Activated CD8-positive, alpha-beta T cell treated with anti-CD3 and anti-CD28 coated beads for 36 hours (primary cell): Measurements from ENCODE around the gene OR8B8. TPM values are rescaled to one million over a fixed set of nuclear protein-coding genes. Genes with fewer than 3 reads are reported as not detected.

Experiments
- ATAC-seq: fragments of 200-7000 bp; cut with Tn5 transposase; one replicate; pipeline ENCODE4 v1.10.0; 2021; ENCODE audit warnings: mild to moderate bottlenecking, moderate library complexity
- CTCF ChIA-PET: fragments of 350-600 bp; sonication (Branson Sonifier 250); formaldehyde crosslinking; loops from one replicate; lab custom pipeline; 2021; ENCODE audit warnings: antibody characterized with exemption; lab: Charles Lee
- POLR2A ChIA-PET: fragments of 350-600 bp; sonication (Branson Sonifier 250); formaldehyde crosslinking; loops from one replicate; lab custom pipeline; 2021; ENCODE audit warnings: antibody characterized with exemption; lab: Charles Lee
- DNase-seq: peaks from one replicate; pipeline ENCODE4 v3.0.0-alpha.2; 2020
- H3K27ac Mint-ChIP-seq: one replicate; pipeline ENCODE4 v1.8.0; 2021; ENCODE audit warnings: mild to moderate bottlenecking, mixed read lengths
- H3K27me3 Mint-ChIP-seq: one replicate; pipeline ENCODE4 v1.8.0; 2021; ENCODE audit warnings: mixed read lengths
- H3K36me3 Mint-ChIP-seq: one replicate; pipeline ENCODE4 v1.8.0; 2021; ENCODE audit warnings: low read depth, mixed read lengths
- H3K4me1 Mint-ChIP-seq: one replicate; pipeline ENCODE4 v1.8.0; 2021; ENCODE audit warnings: low read depth, mixed read lengths
- H3K4me3 Mint-ChIP-seq: one replicate; pipeline ENCODE4 v1.8.0; 2021; ENCODE audit warnings: mild to moderate bottlenecking, moderate library complexity, mixed read lengths
- H3K9me3 Mint-ChIP-seq: one replicate; pipeline ENCODE4 v1.8.0; 2021; ENCODE audit warnings: mixed read lengths
- intact Hi-C: fragments of 100-400 bp; cut with micrococcal nuclease; formaldehyde crosslinking; loops from one replicate; pipeline ENCODE4 v1.10.0; 2022
- total RNA-seq, 2 experiments: library from RNA; stranded (reverse); gene quantifications; one replicate each; pipeline ENCODE4 v1.2.3, GENCODE V29; 2021
- TF ChIP-seq, protein P1 (sequence below): fragments of 200-600 bp; IDR thresholded peaks from one replicate; pipeline ENCODE4 v1.8.0; 2022; ENCODE audit warnings: antibody characterized with exemption, mild to moderate bottlenecking

Gene OR8B8
- total RNA-seq, 2 experiments from 2014 or later, result not detected

DNA sequence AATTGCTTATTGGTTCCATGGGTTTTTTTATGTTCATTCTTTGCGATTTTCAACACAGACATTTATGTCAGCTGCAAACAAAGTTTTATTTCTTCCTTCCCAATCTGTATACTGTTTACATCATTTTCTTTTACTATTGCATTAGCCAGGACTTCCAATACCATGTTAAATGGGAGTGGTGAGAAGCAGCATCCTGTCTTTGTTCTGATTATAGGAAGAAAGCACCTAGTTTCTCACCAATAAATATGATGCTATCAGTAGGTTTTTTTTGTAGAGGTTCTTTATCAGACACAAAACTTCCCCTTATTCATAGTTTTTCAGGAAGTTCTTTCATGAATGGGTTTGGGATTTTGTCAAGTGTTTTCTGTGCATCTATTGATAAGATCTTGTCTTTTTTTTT, 28.0 kb upstream of the OR8B8 start:
- TF ChIP-seq, protein P1, sequence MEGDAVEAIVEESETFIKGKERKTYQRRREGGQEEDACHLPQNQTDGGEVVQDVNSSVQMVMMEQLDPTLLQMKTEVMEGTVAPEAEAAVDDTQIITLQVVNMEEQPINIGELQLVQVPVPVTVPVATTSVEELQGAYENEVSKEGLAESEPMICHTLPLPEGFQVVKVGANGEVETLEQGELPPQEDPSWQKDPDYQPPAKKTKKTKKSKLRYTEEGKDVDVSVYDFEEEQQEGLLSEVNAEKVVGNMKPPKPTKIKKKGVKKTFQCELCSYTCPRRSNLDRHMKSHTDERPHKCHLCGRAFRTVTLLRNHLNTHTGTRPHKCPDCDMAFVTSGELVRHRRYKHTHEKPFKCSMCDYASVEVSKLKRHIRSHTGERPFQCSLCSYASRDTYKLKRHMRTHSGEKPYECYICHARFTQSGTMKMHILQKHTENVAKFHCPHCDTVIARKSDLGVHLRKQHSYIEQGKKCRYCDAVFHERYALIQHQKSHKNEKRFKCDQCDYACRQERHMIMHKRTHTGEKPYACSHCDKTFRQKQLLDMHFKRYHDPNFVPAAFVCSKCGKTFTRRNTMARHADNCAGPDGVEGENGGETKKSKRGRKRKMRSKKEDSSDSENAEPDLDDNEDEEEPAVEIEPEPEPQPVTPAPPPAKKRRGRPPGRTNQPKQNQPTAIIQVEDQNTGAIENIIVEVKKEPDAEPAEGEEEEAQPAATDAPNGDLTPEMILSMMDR, result no peak
- intact Hi-C loops, result no loop called here
- Mint-ChIP-seq H3K4me1 (no peaks in the 10 kb centered on the region), H3K36me3 (no peaks in the 10 kb centered on the region), H3K27me3 (peaks cover 7% of the 10 kb centered on the region), H3K9me3 (no peaks in the 10 kb centered on the region), H3K4me3 (no peak overlapping the region), H3K27ac (no peak overlapping the region)
- DNase-seq (no peak), ATAC-seq (no peak)
- ChIA-PET POLR2A (no interaction called here), CTCF (interaction anchor here (0.6 kb wide), 1 partner anchor 114 kb away, joined by 3 read pairs; no protein-coding TSS in a partner anchor)

DNA sequence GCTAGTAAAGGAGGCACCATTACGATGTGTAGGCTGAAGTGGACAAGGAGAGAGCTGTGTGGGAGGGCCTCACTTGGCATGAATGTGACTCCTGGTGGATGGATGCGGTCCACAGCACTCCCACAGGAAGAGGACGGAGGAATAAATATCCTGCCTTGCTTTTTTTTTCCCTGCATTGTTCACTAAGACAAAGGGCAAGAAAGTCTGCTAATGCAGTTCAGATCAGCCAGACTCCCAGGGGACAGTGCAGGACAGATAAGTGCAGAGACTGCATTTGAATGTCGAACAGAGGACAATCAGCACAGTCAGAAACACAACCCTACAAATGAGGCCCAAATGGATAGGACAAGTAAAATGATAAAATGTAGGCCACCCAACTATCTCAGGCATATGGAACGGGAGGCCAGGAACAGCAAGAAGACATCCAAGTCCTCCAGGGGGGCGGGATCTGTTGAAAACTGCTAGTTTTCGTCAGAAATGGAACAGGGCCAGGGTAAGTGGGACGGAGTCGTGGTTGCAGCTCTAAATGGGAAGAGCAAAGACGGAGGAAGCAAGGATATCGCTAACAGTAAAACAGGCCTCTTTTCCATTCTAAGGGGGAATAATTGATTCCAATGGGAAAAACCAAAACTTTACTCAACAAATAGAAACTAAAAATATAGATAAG, 25.2 kb upstream of the OR8B8 start:
- ChIA-PET POLR2A (interaction anchor here (0.8 kb wide), 1 partner anchor 9 kb away, joined by 3 read pairs; no protein-coding TSS in a partner anchor), CTCF (no interaction called here)
- TF ChIP-seq, protein P1, result no peak
- Mint-ChIP-seq H3K27ac (no peak overlapping the region), H3K4me1 (no peaks in the 10 kb centered on the region), H3K36me3 (no peaks in the 10 kb centered on the region), H3K4me3 (no peak overlapping the region), H3K9me3 (no peaks in the 10 kb centered on the region), H3K27me3 (peaks cover 5% of the 10 kb centered on the region)
- ATAC-seq, result no peak
- DNase-seq, result no peak
- intact Hi-C loops, result no loop called here

DNA sequence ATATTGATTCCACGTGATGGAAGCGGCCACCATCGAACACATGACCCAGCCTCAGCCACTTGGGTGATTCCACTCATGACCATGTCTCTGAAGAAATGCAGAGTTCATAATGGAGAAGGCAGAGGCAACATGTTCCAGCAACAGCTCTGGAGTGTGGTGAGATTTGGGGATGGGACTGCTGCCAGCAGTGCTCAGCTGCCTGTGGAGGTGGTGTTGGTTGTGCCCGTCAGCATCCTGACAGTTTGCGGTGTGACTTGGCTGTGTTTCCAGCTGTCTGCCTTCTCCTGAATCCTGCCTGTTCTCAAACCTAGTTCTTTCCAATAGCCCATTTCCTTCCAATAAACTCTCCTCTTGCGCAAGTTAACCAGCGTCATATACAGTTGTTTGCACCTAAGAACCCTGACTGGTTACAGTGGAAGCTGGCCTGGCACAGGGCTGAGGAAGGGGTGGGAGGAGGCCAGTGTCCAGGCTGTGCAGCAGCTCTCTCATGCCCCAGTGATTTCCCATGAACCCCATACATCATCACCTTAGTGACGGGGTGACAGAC, 22.0 kb upstream of the OR8B8 start:
- DNase-seq (no peak), ATAC-seq (no peak)
- intact Hi-C loops, result no loop called here
- POLR2A ChIA-PET, result no interaction called here
- Mint-ChIP-seq H3K36me3 (no peaks in the 10 kb centered on the region), H3K4me3 (no peak overlapping the region), H3K27ac (no peak overlapping the region), H3K4me1 (no peaks in the 10 kb centered on the region), H3K27me3 (peaks cover 8% of the 10 kb centered on the region), H3K9me3 (no peaks in the 10 kb centered on the region)
- CTCF ChIA-PET, result no interaction called here
- TF ChIP-seq, protein P1, result no peak

DNA sequence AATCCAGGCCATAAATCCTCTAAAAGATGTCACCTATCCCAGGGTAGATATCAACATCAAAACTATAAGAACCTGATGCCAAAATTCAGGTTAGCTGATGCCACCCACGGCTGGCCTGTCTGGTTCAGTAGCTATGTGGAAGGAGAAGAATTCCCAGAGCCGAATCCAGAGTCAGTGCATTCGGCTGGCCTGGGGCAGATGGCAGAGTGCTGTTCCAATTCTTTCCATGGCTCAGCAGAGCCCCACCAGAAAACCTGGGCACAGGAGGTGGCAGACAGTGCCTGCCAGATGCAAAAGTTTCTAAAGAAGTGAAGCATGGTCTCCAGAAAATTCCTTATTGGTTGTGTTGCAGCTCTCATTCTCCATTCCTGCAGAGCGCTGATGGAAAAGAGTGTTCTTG, 19.9 kb upstream of the OR8B8 start:
- no peak overlapping the region for H3K27ac Mint-ChIP-seq
- H3K9me3 Mint-ChIP-seq, result no peaks in the 10 kb centered on the region
- no peak overlapping the region for H3K4me3 Mint-ChIP-seq
- POLR2A ChIA-PET, result no interaction called here
- intact Hi-C loops, result no loop called here
- TF ChIP-seq, protein P1, result no peak
- no peaks in the 10 kb centered on the region for H3K36me3 Mint-ChIP-seq
- H3K4me1 Mint-ChIP-seq, result no peaks in the 10 kb centered on the region
- CTCF ChIA-PET, result interaction anchor here (1.1 kb wide), 1 partner anchor 10 kb away, joined by 3 read pairs; no protein-coding TSS in a partner anchor
- no peak for DNase-seq
- ATAC-seq, result no peak
- H3K27me3 Mint-ChIP-seq, result peaks cover 8% of the 10 kb centered on the region

DNA sequence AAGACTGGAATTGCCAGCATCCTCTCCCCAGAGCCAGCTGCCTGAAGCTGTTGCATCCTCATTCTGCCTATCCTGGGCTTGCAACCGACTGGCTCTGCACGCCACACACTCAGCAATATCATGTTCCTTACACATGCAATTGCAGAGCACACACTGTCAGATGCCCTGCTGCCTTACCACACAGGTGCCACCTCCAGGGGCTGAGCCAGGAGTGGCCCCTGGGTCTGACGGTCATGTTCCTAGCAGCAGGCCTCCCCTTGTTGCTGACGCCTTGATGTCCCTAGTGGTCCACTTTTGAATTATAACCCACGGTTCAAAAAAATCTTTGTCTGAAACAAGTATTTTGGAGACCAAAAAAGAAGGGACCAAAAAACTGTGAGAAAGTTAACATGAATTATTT, 18.5 kb upstream of the OR8B8 start:
- POLR2A ChIA-PET, result no interaction called here
- Mint-ChIP-seq H3K27me3 (peaks cover 8% of the 10 kb centered on the region), H3K27ac (no peak overlapping the region), H3K9me3 (no peaks in the 10 kb centered on the region), H3K36me3 (no peaks in the 10 kb centered on the region), H3K4me1 (no peaks in the 10 kb centered on the region), H3K4me3 (no peak overlapping the region)
- intact Hi-C loops, result no loop called here
- TF ChIP-seq, protein P1, result no peak
- no peak for ATAC-seq
- CTCF ChIA-PET, result no interaction called here
- DNase-seq, result no peak
